ENCODE results near the gene ARF3. TPM values are rescaled to one million over a fixed set of nuclear protein-coding genes. Genes with fewer than 3 reads are reported as not detected.

Gene ARF3
- total and polyA plus RNA-seq, 2 of the 13 experiments (the other 11 are each of a cell fraction or from before 2014, with no cell fraction given), result 53.8 to 57.9 TPM

- TF ChIP-seq ZNF609 (CRISPR knock-in tag; IDR thresholded peaks at IDR 0.05; ENCODE audit: borderline replicate concordance), result 0 out of 2 replicates have a peak, but pooled peaks have one; percentile 22
- TF ChIP-seq NONO (IDR thresholded peaks at IDR 0.05), result no peak
- TF ChIP-seq NONO (CRISPR knock-in tag; conservative IDR thresholded peaks at IDR 0.05), result no peak
- 0 out of 2 replicates have a peak, but pooled peaks have one; percentile 27 for TF ChIP-seq KDM5B (CRISPR knock-in tag; IDR thresholded peaks at IDR 0.05; ENCODE audit: borderline replicate concordance)
- TF ChIP-seq CEBPZ (IDR thresholded peaks at IDR 0.05; ENCODE audit: low read length), result no peak
- peak; percentile 36; the same call in 1 of the 2 replicates for TF ChIP-seq PHF8 (CRISPR knock-in tag; IDR thresholded peaks at IDR 0.05)
- 0 out of 2 replicates have a peak, but pooled peaks have one; percentile 19 for TF ChIP-seq ZFP91 (CRISPR knock-in tag; IDR thresholded peaks at IDR 0.05; ENCODE audit: borderline replicate concordance)
- TF ChIP-seq AGO2 (optimal IDR thresholded peaks at IDR 0.05; ENCODE audit: low read depth, low read length), result peak; percentile 44
- TF ChIP-seq ZNF784 (CRISPR knock-in tag; IDR thresholded peaks at IDR 0.05; ENCODE audit: borderline replicate concordance), result no peak
- peak; percentile 44; the same call in 1 of the 2 replicates for TF ChIP-seq ZMYM3 (CRISPR knock-in tag; IDR thresholded peaks at IDR 0.05)
- no peak for TF ChIP-seq CEBPG (CRISPR knock-in tag; IDR thresholded peaks at IDR 0.05)
These were observed 31.8 kb downstream of the ARF3 start, which contains the start of gene FKBP11 (continued) for GRCh38 chr12:48925304-48926011.

Measured in HepG2 (cell line).